HFFc6 (cell line): Measurements from ENCODE around the gene PTCRA. TPM values are rescaled to one million over a fixed set of nuclear protein-coding genes. Genes with fewer than 3 reads are reported as not detected.

Source experiments
- DNase-seq: peaks from one replicate; pipeline ENCODE4 v3.0.0-alpha.2; 2018
- H3K27ac Mint-ChIP-seq: 2 replicates; pipeline ENCODE4 v1.8.0; 2020; ENCODE audit warnings: mild to moderate bottlenecking, mixed read lengths
- H3K27me3 Mint-ChIP-seq: 2 replicates; pipeline ENCODE4 v1.8.0; 2021; ENCODE audit warnings: mild to moderate bottlenecking, moderate library complexity, mixed read lengths; ENCODE audit not compliant: insufficient read depth
- H3K36me3 Mint-ChIP-seq: 2 replicates; pipeline ENCODE4 v1.8.0; 2021; ENCODE audit warnings: low read depth, mixed read lengths
- H3K4me1 Mint-ChIP-seq: 2 replicates; pipeline ENCODE4 v1.8.0; 2020; ENCODE audit warnings: low read depth, mixed read lengths
- H3K4me3 Mint-ChIP-seq: 2 replicates; pipeline ENCODE4 v1.8.0; 2020; ENCODE audit warnings: mild to moderate bottlenecking, moderate library complexity, mixed read lengths
- H3K9me3 Mint-ChIP-seq: 2 replicates; pipeline ENCODE4 v1.8.0; 2020; ENCODE audit warnings: mild to moderate bottlenecking, mixed read lengths
- CTCF ChIP-seq: fragments of 200-600 bp; sonication (generic); IDR thresholded peaks from 2 replicates; pipeline ENCODE4 v1.5.0; 2021; ENCODE audit warnings: antibody characterized with exemption, mild to moderate bottlenecking
- total RNA-seq, 6 experiments: library from RNA; stranded (reverse); fragmentation: NEBNext Ultra II Directional; extraction: Animal tissue kit (Norgen Biotek cat#: 25700); gene quantifications; 2 replicates in 1 of 6; 3 replicates in 5 of 6; pipeline ENCODE4 v1.2.3, GENCODE V29; 2021

PTCRA gene
- total RNA-seq, 6 experiments from 2014 or later, result not detected

GRCh38 chr6:42968126-42968701 lies 52.4 kb downstream of the PTCRA start:
- no peak for TF ChIP-seq CTCF
- no peak for DNase-seq
- H3K27me3 Mint-ChIP-seq, result no peaks in the 10 kb centered on the region; the same call in 1 of the 2 replicates
- no peaks in the 10 kb centered on the region for H3K36me3 Mint-ChIP-seq
- no peak overlapping the region for H3K27ac Mint-ChIP-seq
- H3K4me1 Mint-ChIP-seq, result peaks cover 20% of the 10 kb centered on the region
- no peak overlapping the region for H3K4me3 Mint-ChIP-seq
- no peaks in the 10 kb centered on the region for H3K9me3 Mint-ChIP-seq

DNA sequence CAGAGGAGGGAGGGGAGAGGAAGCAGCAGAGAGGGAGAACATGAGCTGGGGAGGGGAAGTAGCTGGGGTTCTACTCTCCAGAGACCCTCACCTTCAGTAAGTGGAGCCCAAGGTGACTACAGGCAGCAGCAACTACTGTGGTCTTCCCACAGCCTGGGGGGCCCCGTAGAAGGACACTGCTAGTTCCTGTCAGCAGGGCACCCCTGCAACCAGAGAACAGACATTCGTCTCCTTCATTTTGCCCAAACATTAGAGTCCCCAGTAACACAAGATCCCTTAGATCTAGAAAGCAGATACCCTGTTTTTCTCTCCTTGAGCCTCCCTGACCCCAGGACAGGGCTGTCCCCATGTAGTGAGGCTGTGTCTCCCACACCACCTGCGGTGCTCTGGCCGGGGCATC lies 52.9 kb downstream of the PTCRA start:
- H3K27me3 Mint-ChIP-seq, result no peaks in the 10 kb centered on the region; the same call in 1 of the 2 replicates
- no peak overlapping the region for H3K4me3 Mint-ChIP-seq
- H3K36me3 Mint-ChIP-seq, result no peaks in the 10 kb centered on the region
- DNase-seq, result no peak
- no peak overlapping the region for H3K27ac Mint-ChIP-seq
- H3K9me3 Mint-ChIP-seq, result no peaks in the 10 kb centered on the region
- H3K4me1 Mint-ChIP-seq, result peaks cover 20% of the 10 kb centered on the region
- no peak for TF ChIP-seq CTCF

DNA sequence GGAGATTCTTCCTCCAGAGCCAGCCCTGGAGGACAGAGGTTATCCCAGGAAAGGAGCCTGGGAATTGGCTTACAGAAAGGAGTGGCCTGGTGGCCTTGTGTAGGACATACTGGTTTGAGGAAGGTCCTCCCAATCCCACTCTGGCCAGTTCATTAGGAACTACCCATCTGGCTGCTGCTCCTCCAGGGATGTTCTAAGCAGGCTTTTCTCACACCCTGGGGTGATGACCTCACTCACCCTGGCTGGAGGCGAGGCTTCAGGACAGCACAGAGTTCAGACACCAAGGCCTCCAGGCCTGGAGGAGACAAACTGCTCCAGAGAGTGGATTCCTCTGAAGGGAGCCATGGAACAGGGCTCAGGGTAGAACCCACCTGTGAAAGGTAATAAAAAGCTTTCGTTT lies 53.6 kb downstream of the PTCRA start:
- no peak for TF ChIP-seq CTCF
- Mint-ChIP-seq H3K4me3 (no peak overlapping the region), H3K36me3 (no peaks in the 10 kb centered on the region), H3K27ac (no peak overlapping the region), H3K27me3 (no peaks in the 10 kb centered on the region; the same call in 1 of the 2 replicates), H3K9me3 (no peaks in the 10 kb centered on the region), H3K4me1 (peaks cover 20% of the 10 kb centered on the region)
- DNase-seq, result no peak

GRCh38 chr6:42969934-42970333 lies 54.1 kb downstream of the PTCRA start:
- Mint-ChIP-seq H3K27me3 (no peaks in the 10 kb centered on the region; the same call in 1 of the 2 replicates), H3K9me3 (no peaks in the 10 kb centered on the region), H3K4me1 (peaks cover 20% of the 10 kb centered on the region), H3K27ac (no peak overlapping the region), H3K4me3 (no peak overlapping the region), H3K36me3 (no peaks in the 10 kb centered on the region)
- no peak for DNase-seq
- no peak for TF ChIP-seq CTCF

- H3K9me3 Mint-ChIP-seq, result no peaks in the 10 kb centered on the region
- DNase-seq, result peak; percentile 16
These were observed 55.2 kb downstream of the PTCRA start for GRCh38 chr6:42970871-42971612.

More at GRCh38 chr6:42970871-42971612, 55.2 kb downstream of the PTCRA start:
- no peak for TF ChIP-seq CTCF
- H3K27me3 Mint-ChIP-seq, result no peaks in the 10 kb centered on the region; the same call in 1 of the 2 replicates
- H3K36me3 Mint-ChIP-seq, result no peaks in the 10 kb centered on the region
- no peak overlapping the region for H3K4me3 Mint-ChIP-seq
- H3K27ac Mint-ChIP-seq, result peak overlapping the region; percentile 81
- peaks cover 20% of the 10 kb centered on the region for H3K4me1 Mint-ChIP-seq
